Measurements from ENCODE around the gene FNBP1L. TPM values are rescaled to one million over a fixed set of nuclear protein-coding genes. Genes with fewer than 3 reads are reported as not detected.

FNBP1L gene
- polyA plus RNA-seq, 1 donor = 136 TPM

DNA sequence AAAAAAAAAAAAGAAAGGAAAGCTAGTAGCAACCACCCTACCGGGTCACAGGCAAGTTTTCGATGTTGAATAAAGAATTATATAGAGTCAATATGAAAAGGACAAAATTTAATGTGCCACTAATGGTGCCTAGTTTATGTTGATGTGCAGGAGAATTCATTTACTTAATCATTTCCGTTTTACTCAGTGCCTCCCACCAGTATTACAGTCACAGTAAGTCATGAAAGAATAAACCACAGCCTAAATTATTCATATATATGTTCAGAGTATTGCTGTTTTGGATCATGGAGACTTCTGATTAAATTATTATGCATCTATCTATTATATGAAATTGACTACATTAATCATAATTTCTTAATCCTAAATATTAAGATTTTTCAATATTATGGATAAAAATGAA, 35.3 kb downstream of the FNBP1L start:
- DNase-seq = no peak

- no peak for DNase-seq
Observed at GRCh38 chr1:93483606-93484005, 35.7 kb downstream of the FNBP1L start.

- no peak for DNase-seq
Observed at GRCh38 chr1:93488207-93488606, 40.3 kb downstream of the FNBP1L start.

DNA sequence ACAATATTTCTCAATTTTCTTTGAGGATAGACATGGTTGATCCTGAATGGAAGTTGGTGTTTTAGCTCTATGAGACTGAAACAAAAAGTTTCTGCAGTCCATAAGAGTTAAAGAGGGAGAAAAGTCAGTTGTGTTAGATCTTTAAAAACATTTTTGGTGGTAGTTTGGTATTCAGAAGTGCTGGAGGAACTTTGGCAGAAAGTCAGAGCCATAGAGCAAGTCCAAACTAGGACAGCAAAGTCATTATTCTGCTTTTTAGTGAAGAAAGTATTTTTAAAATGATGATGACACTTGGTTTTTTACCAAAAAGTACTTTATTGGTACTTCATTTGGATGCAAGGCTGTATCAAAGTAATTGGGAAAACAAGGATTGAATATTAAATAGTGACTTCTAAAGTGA, 41.8 kb downstream of the FNBP1L start:
- DNase-seq = no peak

- no peak for DNase-seq
Observed at GRCh38 chr1:93490357-93490756, 42.4 kb downstream of the FNBP1L start.

- no peak for DNase-seq
Observed at GRCh38 chr1:93495911-93496310, 48.0 kb downstream of the FNBP1L start.

DNA sequence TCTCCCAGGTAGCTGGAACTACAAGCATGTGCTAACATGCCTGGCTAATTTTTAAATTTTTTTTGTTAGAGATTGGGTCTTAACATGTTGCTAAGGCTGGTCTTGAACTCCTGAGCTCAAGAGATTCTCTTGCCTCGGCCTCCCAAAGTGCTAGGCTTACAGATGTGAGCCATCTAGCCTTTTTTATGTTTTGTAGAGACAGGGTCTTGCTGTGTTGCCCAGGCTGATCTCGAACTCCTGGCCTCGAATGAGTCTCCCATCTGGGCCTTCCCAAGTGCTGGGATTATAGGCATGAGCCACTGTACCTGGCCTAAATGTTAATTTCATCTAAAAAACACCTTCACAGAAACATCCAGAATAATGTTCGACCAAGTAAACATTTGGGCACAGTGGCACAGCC, 48.6 kb downstream of the FNBP1L start:
- DNase-seq = no peak

DNA sequence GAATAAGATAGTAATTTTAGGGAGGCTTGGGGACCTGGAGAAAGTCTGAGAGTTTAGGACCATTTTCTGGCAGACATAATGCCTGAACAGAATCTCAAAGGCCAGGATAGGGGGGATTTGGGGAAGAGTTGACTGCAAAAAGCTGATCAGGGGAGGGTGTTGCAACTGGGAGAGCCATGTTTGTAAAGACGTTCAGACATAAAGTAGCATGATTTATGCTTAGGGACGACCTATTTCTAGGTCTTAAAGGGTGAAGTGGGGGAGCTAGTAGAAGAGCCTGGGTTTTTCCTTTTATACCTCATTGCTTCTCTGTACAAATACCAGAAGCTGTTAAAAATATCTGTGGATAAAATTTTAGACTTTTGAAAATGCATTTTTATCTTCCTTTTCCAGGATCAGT, 51.2 kb downstream of the FNBP1L start:
- no peak for DNase-seq

GRCh38 chr1:93499533-93499932, 51.6 kb downstream of the FNBP1L start:
- DNase-seq = no peak

- DNase-seq = no peak
Observed at GRCh38 chr1:93500275-93500674, 52.4 kb downstream of the FNBP1L start.

DNA sequence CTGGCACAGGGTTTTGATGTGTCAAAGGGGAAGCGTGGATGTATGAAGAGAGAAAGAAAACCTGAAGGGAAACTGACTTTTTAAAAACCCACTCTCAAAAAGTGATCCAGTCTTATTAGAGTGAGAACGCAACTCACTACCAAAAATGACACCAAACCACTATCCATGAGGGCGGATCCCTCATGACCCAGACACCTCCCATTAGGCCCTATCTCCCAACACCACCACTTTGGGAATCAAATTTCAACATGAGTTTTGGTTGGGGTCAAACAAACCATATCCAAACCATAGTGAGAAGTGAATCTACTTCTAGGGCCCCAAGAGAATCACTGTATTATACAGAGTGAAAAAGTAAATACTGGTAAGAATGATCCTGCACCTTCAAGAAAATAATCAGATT, 53.5 kb downstream of the FNBP1L start:
- no peak for DNase-seq

DNA sequence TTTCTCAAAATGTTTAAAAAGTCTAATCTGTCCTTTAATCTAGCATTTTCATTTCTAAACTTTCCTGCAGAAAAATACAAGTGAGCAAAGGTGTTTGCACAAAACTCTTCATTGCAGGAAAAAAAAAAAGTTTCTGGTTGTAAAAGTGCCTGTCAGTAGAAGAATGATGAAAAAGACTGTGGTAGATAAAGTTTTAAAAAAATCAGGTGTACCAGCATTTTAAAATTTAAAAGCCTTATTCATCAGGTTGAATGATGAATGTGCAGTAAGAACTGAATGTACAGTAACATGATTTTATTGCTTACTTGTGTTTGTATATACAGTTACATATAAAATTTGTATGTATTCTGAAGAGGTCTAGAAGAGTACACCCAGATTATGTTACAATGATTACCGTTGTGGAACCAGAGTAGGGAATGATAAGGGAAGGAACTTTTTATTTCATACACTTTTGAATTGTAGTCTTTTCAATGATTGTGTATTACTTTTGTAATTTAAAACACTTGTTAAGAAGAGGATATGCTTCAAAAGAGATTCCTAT, 54.0 kb downstream of the FNBP1L start:
- DNase-seq = no peak

DNA sequence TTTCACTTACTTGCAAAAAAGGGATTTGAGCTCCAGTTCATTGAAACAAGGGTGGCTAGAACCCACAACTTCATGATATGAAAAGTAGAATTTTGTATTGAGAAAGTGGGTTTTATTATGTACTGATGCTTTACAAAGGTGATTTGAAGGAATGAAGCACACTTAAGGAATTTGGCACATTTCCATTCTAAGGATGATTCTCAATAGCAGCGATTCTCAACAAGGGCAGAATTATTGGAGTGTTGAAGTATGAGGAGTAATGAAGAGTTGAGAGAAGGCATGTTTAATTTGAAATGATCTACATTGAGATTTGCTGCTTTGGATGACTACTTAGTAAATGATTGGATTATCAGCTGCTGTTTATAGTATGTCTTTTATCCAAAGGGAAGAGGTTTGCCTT, 54.7 kb downstream of the FNBP1L start:
- DNase-seq = no peak

GRCh38 chr1:93503163-93503562, 55.2 kb downstream of the FNBP1L start:
- DNase-seq = no peak

DNA sequence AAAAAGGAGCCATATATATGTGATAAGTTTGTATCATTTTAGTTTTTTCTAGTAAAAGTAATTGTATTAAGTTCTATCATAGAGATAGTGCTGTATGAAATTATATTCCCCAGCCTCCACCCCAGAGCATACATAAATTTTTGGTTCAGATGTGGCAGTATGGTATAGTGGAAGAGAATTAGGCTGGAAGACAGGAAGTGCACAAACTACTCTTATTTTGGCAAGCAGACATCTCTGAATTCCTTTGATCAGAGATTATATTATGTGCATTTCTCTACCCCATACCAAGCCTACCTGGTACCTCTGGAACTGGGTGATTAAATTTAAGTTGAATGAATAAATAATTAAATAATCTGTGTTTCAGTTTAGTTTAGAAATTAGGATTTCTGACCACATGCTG, 55.9 kb downstream of the FNBP1L start:
- no peak for DNase-seq

GRCh38 chr1:93504247-93505033, 56.5 kb downstream of the FNBP1L start:
- DNase-seq = no peak

- no peak for DNase-seq
Observed at GRCh38 chr1:93506126-93506525, 58.2 kb downstream of the FNBP1L start.

DNA sequence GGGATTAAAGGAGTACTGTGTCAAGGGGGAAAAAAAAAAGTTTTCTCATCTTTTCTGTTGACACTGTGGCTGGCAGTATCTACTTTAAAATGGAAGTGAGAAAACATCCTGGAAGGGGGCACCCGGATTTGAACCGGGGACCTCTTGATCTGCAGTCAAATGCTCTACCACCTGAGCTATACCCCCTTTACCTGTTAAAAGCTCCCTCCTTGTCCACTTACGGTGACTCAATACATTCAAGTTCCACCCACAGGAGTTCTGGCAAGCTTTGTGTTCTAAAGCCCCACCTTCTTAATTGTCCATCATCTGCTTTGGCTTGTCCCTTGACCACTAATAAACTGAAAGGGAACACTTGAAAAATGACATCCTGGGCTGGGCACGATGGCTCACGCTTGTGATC, 68.2 kb downstream of the FNBP1L start:
- no peak for DNase-seq

DNA sequence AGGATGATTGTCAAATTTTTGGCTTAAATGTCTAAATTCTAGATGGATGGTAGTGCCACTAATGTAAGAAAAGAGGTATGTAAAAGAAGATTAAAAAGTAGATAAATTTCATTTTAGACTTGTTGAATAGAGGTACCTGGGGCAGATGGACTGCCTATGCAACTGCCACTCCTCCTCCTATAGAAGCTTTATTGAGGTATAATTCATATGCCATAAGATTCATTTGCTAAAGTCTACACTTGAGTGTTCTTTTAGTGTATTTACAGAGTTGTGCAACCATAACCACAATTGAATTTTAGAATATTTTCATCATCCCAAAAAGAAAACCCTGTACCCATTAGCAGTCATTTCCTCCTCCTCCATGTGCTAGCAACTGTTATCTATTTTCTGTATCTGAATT, 70.6 kb downstream of the FNBP1L start:
- no peak for DNase-seq

GRCh38 chr1:93519199-93519829, 71.4 kb downstream of the FNBP1L start:
- no peak for DNase-seq

DNA sequence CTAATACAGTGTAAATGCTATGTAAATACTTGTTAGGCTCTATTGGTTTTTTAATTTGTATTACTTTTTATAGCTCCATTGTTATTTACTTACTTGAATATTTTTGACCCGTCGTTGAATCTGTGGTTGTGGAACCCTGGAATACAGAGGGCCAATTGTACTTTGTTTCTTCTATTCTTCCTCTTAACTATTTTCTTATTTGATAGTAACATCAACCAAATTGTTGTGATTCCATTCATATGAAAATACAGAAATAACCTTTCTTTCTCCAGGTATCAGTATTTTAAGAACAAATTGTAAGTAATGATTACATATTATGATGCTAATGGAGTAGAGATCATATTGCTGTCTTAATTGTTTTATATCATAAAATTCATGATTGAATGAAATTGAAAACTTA, 73.7 kb downstream of the FNBP1L start:
- no peak for DNase-seq

- no peak for DNase-seq
Observed at GRCh38 chr1:93522721-93523120, 74.8 kb downstream of the FNBP1L start.

DNA sequence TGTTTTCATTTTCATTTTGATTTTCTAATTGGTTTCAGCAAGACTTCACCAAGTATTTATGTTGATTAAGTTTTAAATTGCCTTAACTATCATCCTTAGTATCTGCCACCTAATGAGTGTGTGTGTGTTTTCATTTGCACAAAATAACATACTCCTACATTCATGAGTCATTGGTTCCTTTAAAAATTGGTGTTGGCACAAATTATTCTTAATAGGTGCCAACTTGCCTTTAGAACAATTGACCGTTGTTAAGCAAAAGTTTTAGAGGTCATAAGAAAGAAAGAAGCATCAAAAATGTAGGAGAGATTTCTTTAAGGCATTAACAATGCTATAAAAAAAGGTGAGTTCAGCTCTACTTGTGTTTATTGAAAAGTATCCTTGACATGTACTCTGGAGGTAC, 77.5 kb downstream of the FNBP1L start:
- no peak for DNase-seq

DNA sequence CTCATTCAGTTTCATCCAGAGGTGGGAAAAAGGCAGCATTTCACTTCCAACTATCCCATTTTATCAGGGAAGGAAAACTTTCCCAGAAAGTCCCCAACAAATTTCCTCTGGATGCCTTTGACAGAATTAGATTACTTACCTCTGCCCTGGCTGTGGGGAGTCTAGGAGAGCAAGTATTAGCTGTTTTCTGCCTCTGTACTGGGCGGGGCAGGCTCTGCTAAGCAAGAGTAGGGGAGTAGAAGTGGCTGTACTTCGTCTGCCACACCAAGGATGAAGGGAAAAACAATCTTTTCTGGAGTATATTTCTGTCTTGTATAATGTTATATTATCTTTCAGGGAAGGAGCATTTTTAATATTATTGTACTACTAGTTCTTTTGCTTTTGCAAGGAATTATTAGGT, 78.5 kb downstream of the FNBP1L start:
- DNase-seq = no peak
